Spleen (tissue), 11 donors: ENCODE measurements around the gene AZU1. TPM values are rescaled to one million over a fixed set of nuclear protein-coding genes. Genes with fewer than 3 reads are reported as not detected.
"Not testable (repeated sequence)": the region's sequence is repeated elsewhere in the genome, so short reads cannot be mapped to it uniquely, and the experiment has no call there.

Experiments used
- DNase-seq: peaks from one replicate; pipeline ENCODE4 v3.0.0-alpha.2; 2020
- H3K27ac ChIP-seq, 8 donors: fragments of 200-600 bp; sonication (generic) in 7 of 8; 1 replicate in 4 of 8; 2 replicates in 4 of 8; pipeline versions ENCODE4 v1.5.0 to v1.8.0; 2016 to 2021; ENCODE audit warnings: inconsistent platforms in 4 of 8, mild to moderate bottlenecking in 4 of 8, moderate library complexity in 1 of 8
- H3K27me3 ChIP-seq, 7 donors: fragments of 200-600 bp; sonication (generic) in 6 of 7; replicated peaks in 1 of 7; 1 replicate in 4 of 7; 2 replicates in 3 of 7; pipeline versions ENCODE4 v1.5.0 to v1.8.0; 2016 to 2021; ENCODE audit warnings: inconsistent platforms in 3 of 7, mild to moderate bottlenecking in 1 of 7
- H3K36me3 ChIP-seq, 6 donors: fragments of 200-600 bp; sonication (generic) in 5 of 6; 1 replicate in 4 of 6; 2 replicates in 2 of 6; pipeline versions ENCODE4 v1.5.0 to v1.8.0; 2016 to 2021; ENCODE audit warnings: inconsistent platforms in 2 of 6
- H3K4me1 ChIP-seq, 6 donors: fragments of 200-600 bp; sonication (generic) in 5 of 6; 1 replicate in 3 of 6; 2 replicates in 3 of 6; pipeline versions ENCODE4 v1.5.0 to v1.8.0; 2016 to 2021; ENCODE audit warnings: inconsistent platforms in 3 of 6
- H3K4me3 ChIP-seq, 8 donors: fragments of 200-600 bp; sonication (generic) in 7 of 8; 1 replicate in 4 of 8; 2 replicates in 4 of 8; pipeline versions ENCODE4 v1.5.0 to v1.8.0; 2016 to 2021; ENCODE audit warnings: inconsistent platforms in 4 of 8, mild to moderate bottlenecking in 4 of 8, moderate library complexity in 2 of 8
- H3K9me3 ChIP-seq, 8 donors: fragments of 200-600 bp; sonication (generic) in 7 of 8; 1 replicate in 4 of 8; 2 replicates in 4 of 8; pipeline versions ENCODE4 v1.5.0 to v1.8.0; 2016 to 2021; ENCODE audit warnings: inconsistent platforms in 4 of 8
- CTCF ChIP-seq, 11 experiments: fragments of 200-600 bp in 7 of 11; fragments of 450-650 bp in 4 of 11; sonication (generic) in 4 of 11; IDR thresholded peaks in 8 of 11; conservative IDR thresholded peaks in 3 of 11; 1 replicate in 7 of 11; 2 replicates in 4 of 11; pipeline versions ENCODE4 v1.4.0 to v1.8.0; 2016 to 2021; ENCODE audit warnings: antibody characterized with exemption in 11 of 11, inconsistent platforms in 4 of 11, mild to moderate bottlenecking in 1 of 11
- POLR2A ChIP-seq, 3 donors: fragments of 450-650 bp; IDR thresholded peaks; one replicate each; pipeline ENCODE4 v1.5.1; 2017; ENCODE audit warnings: antibody characterized with exemption in 3 of 3, mild to moderate bottlenecking in 1 of 3
- POLR2AphosphoS5 ChIP-seq, 3 donors: sonication (generic); formaldehyde crosslinking; IDR thresholded peaks; one replicate each; pipeline ENCODE4 v1.5.1; 2017; ENCODE audit warnings: antibody characterized with exemption in 3 of 3
- WGBS, 5 donors: extraction: QIAGEN DNeasy Blood & Tissue Kit in 3 of 5; methylation state at CpG; one replicate each; pipeline versions ENCODE4 v1.1.5 to v1.1.7; 2013 to 2018; 5-methylcytosine and 5-hydroxymethylcytosine counted together
- intact Hi-C: fragments of 100-400 bp; cut with DNase I; formaldehyde crosslinking; loops from one replicate; pipeline ENCODE4 v1.15.0; 2023; ENCODE audit warnings: low total_unique reads
- polyA plus RNA-seq, 3 donors: library from polyadenylated mRNA; stranded (reverse); fragments of 200-250 nt; gene quantifications; one replicate each; pipeline ENCODE4 v1.2.1, GENCODE V29; 2013
- total RNA-seq, 7 donors: library from RNA; depleted of rRNA in 3 of 7; stranded (reverse); fragments of >200 nt in 3 of 7; fragmentation: NEBNext Ultra II Directional in 4 of 7; extraction: Animal tissue kit (Norgen Biotek cat#: 25700) in 4 of 7; gene quantifications; one replicate each; pipeline versions ENCODE4 v1.1.0 to v1.2.1, GENCODE V29; 2016 to 2021
- donor health status: healthy with polysubstance abuse.
- donor health status: DM: no; HTN: no; CAD: no; lungs with moderate emphysema.
- donor health status: DM: no; HTN: no; CAD: no.
- donor health status: Bipolar disorder and iron deficiency.
- donor health status: healthy.
- donor health status: DM: no; HTN: no; CAD: no.
- donor health status: DM: yes; HTN: yes; CAD: no.

AZU1 gene
- total and polyA plus RNA-seq, 10 donors = 1.7 to 69.7 (median 7.2) TPM

GRCh38 chr19:852136-853013, 24.7 kb downstream of the AZU1 start, which contains the start of gene ELANE:
TSS of gene ELANE (plus strand) at chr19:852303. CDS start at chr19:852329, 26 bp downstream.
- DNase-seq = peak; percentile 79
- 42 to 70% (median 45%) methylated on average over 28 to 55 of the region's 55 CpGs for WGBS, 5 donors
- Histone ChIP-seq H3K9me3 (no peaks in the 10 kb centered on the region), H3K27me3 (peaks cover 0 to 83% (median 39%) of the 10 kb centered on the region in 7 donors), H3K27ac (peak within 1 kb of the TSS in 7 of 8 donors; percentile 60 to 82 (median 79)), H3K36me3 (no peaks in the 10 kb centered on the region), H3K4me3 (peak within 1 kb of the TSS in 3 of 8 donors; percentile 6 to 27 (median 6)), H3K4me1 (peaks cover 0 to 56% (median 27%) of the 10 kb centered on the region in 6 donors)
- no peak for TF ChIP-seq POLR2A (IDR thresholded peaks at IDR 0.05)
- TF ChIP-seq POLR2AphosphoS5 (IDR thresholded peaks at IDR 0.05) = no peak
- no peak for TF ChIP-seq CTCF (IDR thresholded peaks at IDR 0.05 in 8 of 11, conservative IDR thresholded peaks at IDR 0.05 in 3 of 11)
- intact Hi-C loops = loop anchor here (10.0 kb wide), 1 partner anchor 78 kb away; no protein-coding TSS in a partner anchor

GRCh38 chr19:853014-853585, 25.5 kb downstream of the AZU1 start:
- peaks cover 0 to 78% (median 33%) of the 10 kb centered on the region in 7 donors for H3K27me3 ChIP-seq
- 16 to 38% (median 28%) methylated on average over 10 to 67 of the region's 67 CpGs for WGBS, 5 donors

GRCh38 chr19:853614-854220, 26.1 kb downstream of the AZU1 start:
- Histone ChIP-seq H3K4me1 (peaks cover 0 to 48% (median 22%) of the 10 kb centered on the region in 6 donors), H3K27me3 (peaks cover 0 to 78% (median 29%) of the 10 kb centered on the region in 7 donors)
- not testable (repeated sequence) for H3K27ac ChIP-seq, DNase-seq, H3K36me3 ChIP-seq, H3K4me3 ChIP-seq, H3K9me3 ChIP-seq
- 53 to 81% (median 63%) methylated on average over 9 to 12 of the region's 17 CpGs for WGBS, 5 donors
- intact Hi-C loops = loop anchor here (10.0 kb wide), 1 partner anchor 79 kb away; no protein-coding TSS in a partner anchor

More at GRCh38 chr19:853014-853585, 25.5 kb downstream of the AZU1 start:
- TF ChIP-seq CTCF (IDR thresholded peaks at IDR 0.05 in 8 of 11, conservative IDR thresholded peaks at IDR 0.05 in 3 of 11) = no peak
- TF ChIP-seq POLR2AphosphoS5 (IDR thresholded peaks at IDR 0.05) = no peak
- TF ChIP-seq POLR2A (IDR thresholded peaks at IDR 0.05) = no peak
- no peak for DNase-seq
- Histone ChIP-seq H3K36me3 (no peaks in the 10 kb centered on the region), H3K4me3 (peak overlapping the region in 3 of 8 donors; percentile 6 to 27 (median 6)), H3K9me3 (no peaks in the 10 kb centered on the region), H3K27ac (peak overlapping the region in 1 of 8 donors; percentile 82), H3K4me1 (peaks cover 0 to 52% (median 23%) of the 10 kb centered on the region in 6 donors)
- intact Hi-C loops = loop anchor here (10.0 kb wide), 1 partner anchor 78 kb away; no protein-coding TSS in a partner anchor

GRCh38 chr19:854549-854948, 26.9 kb downstream of the AZU1 start:
- intact Hi-C loops = loop anchor here (10.0 kb wide), 1 partner anchor 80 kb away; no protein-coding TSS in a partner anchor
- peaks cover 0 to 78% (median 29%) of the 10 kb centered on the region in 7 donors for H3K27me3 ChIP-seq

More at GRCh38 chr19:854549-854948, 26.9 kb downstream of the AZU1 start:
- no peak for TF ChIP-seq CTCF (IDR thresholded peaks at IDR 0.05 in 8 of 11, conservative IDR thresholded peaks at IDR 0.05 in 3 of 11)
- no peak for TF ChIP-seq POLR2A (IDR thresholded peaks at IDR 0.05)
- no peak for TF ChIP-seq POLR2AphosphoS5 (IDR thresholded peaks at IDR 0.05)
- no peak overlapping the region for H3K4me3 ChIP-seq
- no peak for DNase-seq
- WGBS, 5 donors = 60 to 74% (median 68%) methylated on average over 6 of the region's 6 CpGs
- no peak overlapping the region for H3K27ac ChIP-seq
- no peaks in the 10 kb centered on the region for H3K9me3 ChIP-seq
- peaks cover 0 to 55% (median 24%) of the 10 kb centered on the region in 6 donors for H3K4me1 ChIP-seq
- no peaks in the 10 kb centered on the region for H3K36me3 ChIP-seq
